HepG2 (cell line): ENCODE results near the gene FABP1. TPM values are rescaled to one million over a fixed set of nuclear protein-coding genes. Genes with fewer than 3 reads are reported as not detected.

ENCODE experiments used
- DMAP1 ChIP-seq: IDR thresholded peaks from 2 replicates; pipeline ENCODE4 v1.6.1; 2016
- HNF4G ChIP-seq, 2 experiments: sonication (generic) in 1 of 2; formaldehyde crosslinking in 1 of 2; IDR thresholded peaks; 2 replicates each; pipeline versions ENCODE4 v1.4.0 to v1.6.1; 2011 to 2020; ENCODE audit warnings: borderline replicate concordance in 2 of 2, low read depth in 2 of 2, mild to moderate bottlenecking in 2 of 2, low read length in 1 of 2, missing genetic modification reagents in 1 of 2, moderate library complexity in 1 of 2
- HOXD1 ChIP-seq: sonication (generic); formaldehyde crosslinking; IDR thresholded peaks from 2 replicates; pipeline ENCODE4 v1.5.0; 2020; ENCODE audit warnings: missing genetic modification reagents
- IRX3 ChIP-seq: sonication (generic); formaldehyde crosslinking; IDR thresholded peaks from 2 replicates; pipeline ENCODE4 v1.8.1; 2023; ENCODE audit warnings: mild to moderate bottlenecking, low read depth, missing genetic modification reagents, borderline replicate concordance
- KAT8 ChIP-seq: IDR thresholded peaks from 2 replicates; pipeline ENCODE4 v1.6.1; 2016; ENCODE audit warnings: missing genetic modification reagents, missing compliant biosample characterization
- KLF16 ChIP-seq, 2 experiments: sonication (generic) in 1 of 2; formaldehyde crosslinking in 1 of 2; IDR thresholded peaks; 2 replicates each; pipeline versions ENCODE4 v1.6.1 to v1.8.0; 2016 to 2023; ENCODE audit warnings: missing genetic modification reagents in 2 of 2, missing compliant biosample characterization in 1 of 2
- KLF6 ChIP-seq: IDR thresholded peaks from 2 replicates; pipeline ENCODE4 v1.8.0; 2016; ENCODE audit warnings: missing biosample characterization, missing genetic modification reagents
- MTA3 ChIP-seq: sonication (generic); formaldehyde crosslinking; IDR thresholded peaks from 2 replicates; pipeline ENCODE4 v1.4.0; 2020; ENCODE audit warnings: missing genetic modification reagents
- NR1H2 ChIP-seq: sonication (generic); formaldehyde crosslinking; IDR thresholded peaks from 2 replicates; pipeline ENCODE4 v1.8.1; 2022; ENCODE audit warnings: low read depth, missing genetic modification reagents, borderline replicate concordance
- NR2F1 ChIP-seq, 2 experiments: fragments of 450-650 bp in 1 of 2; formaldehyde crosslinking in 1 of 2; IDR thresholded peaks; 2 replicates each; pipeline versions ENCODE4 v1.5.0 to v1.6.1; 2016 to 2020; ENCODE audit warnings: mild to moderate bottlenecking in 1 of 2, missing compliant biosample characterization in 1 of 2, missing genetic modification reagents in 1 of 2, moderate library complexity in 1 of 2
- PAWR ChIP-seq: sonication (generic); formaldehyde crosslinking; IDR thresholded peaks from 2 replicates; pipeline ENCODE4 v1.4.0; 2020; ENCODE audit warnings: missing genetic modification reagents, mild to moderate bottlenecking, borderline replicate concordance
- RBFOX2 ChIP-seq: fragments of 200-400 bp; formaldehyde crosslinking; IDR thresholded peaks from 2 replicates; pipeline ENCODE4 v1.6.1; 2017; ENCODE audit warnings: low read depth, mild to moderate bottlenecking, low read length
- SMAD9 ChIP-seq: sonication (generic); formaldehyde crosslinking; IDR thresholded peaks from 2 replicates; pipeline ENCODE4 v1.5.1; 2020; ENCODE audit warnings: mild to moderate bottlenecking, missing genetic modification reagents
- SP140L ChIP-seq: sonication (generic); formaldehyde crosslinking; IDR thresholded peaks from 2 replicates; pipeline ENCODE4 v1.4.0; 2020; ENCODE audit warnings: missing genetic modification reagents, borderline replicate concordance
- XBP1 ChIP-seq: sonication (generic); formaldehyde crosslinking; IDR thresholded peaks from 2 replicates; pipeline ENCODE4 v1.5.0; 2020; ENCODE audit warnings: missing genetic modification reagents
- ZBTB3 ChIP-seq: sonication (generic); formaldehyde crosslinking; IDR thresholded peaks from 2 replicates; pipeline ENCODE4 v1.4.0; 2020; ENCODE audit warnings: low read depth, mild to moderate bottlenecking, moderate library complexity, missing genetic modification reagents, borderline replicate concordance
- ZFP1 ChIP-seq: IDR thresholded peaks from 2 replicates; pipeline ENCODE4 v1.6.1; 2016
- ZNF205 ChIP-seq: IDR thresholded peaks from 2 replicates; pipeline ENCODE4 v1.6.1; 2018; ENCODE audit warnings: missing biosample characterization, missing genetic modification reagents
- ZNF317 ChIP-seq: sonication (generic); formaldehyde crosslinking; IDR thresholded peaks from 2 replicates; pipeline ENCODE4 v1.5.0; 2020; ENCODE audit warnings: mild to moderate bottlenecking, missing genetic modification reagents
- ZNF562 ChIP-seq: sonication (generic); formaldehyde crosslinking; IDR thresholded peaks from 2 replicates; pipeline ENCODE4 v1.8.0; 2022; ENCODE audit warnings: missing genetic modification reagents, borderline replicate concordance
- ZNF589 ChIP-seq: sonication (generic); formaldehyde crosslinking; conservative IDR thresholded peaks from 2 replicates; pipeline ENCODE4 v1.8.0; 2022; ENCODE audit warnings: mild to moderate bottlenecking, moderate library complexity, missing genetic modification reagents
- ZNF598 ChIP-seq: sonication (generic); formaldehyde crosslinking; IDR thresholded peaks from 2 replicates; pipeline ENCODE4 v1.5.1; 2020; ENCODE audit warnings: mild to moderate bottlenecking, missing genetic modification reagents, borderline replicate concordance
- ZNF670 ChIP-seq: sonication (generic); formaldehyde crosslinking; IDR thresholded peaks from 2 replicates; pipeline ENCODE4 v1.8.0; 2022; ENCODE audit warnings: mild to moderate bottlenecking, missing genetic modification reagents, borderline replicate concordance
- ZNF773 ChIP-seq: sonication (generic); formaldehyde crosslinking; IDR thresholded peaks from 2 replicates; pipeline ENCODE4 v1.4.0; 2020; ENCODE audit warnings: missing genetic modification reagents, borderline replicate concordance
- ZNF83 ChIP-seq: sonication (generic); formaldehyde crosslinking; IDR thresholded peaks from 2 replicates; pipeline ENCODE4 v1.4.0; 2020; ENCODE audit warnings: missing genetic modification reagents, mild to moderate bottlenecking, borderline replicate concordance
- polyA plus RNA-seq, 8 experiments: library from polyadenylated mRNA; depleted of rRNA in 3 of 8; stranded (reverse) in 7 of 8; unstranded in 1 of 8; fragments of >200 nt; fragmentation: Illumina TruSeq in 4 of 8; extraction: Trizol in 4 of 8; gene quantifications; 2 replicates each; pipeline versions ENCODE4 v1.2.1 to v1.2.3, GENCODE V29; 2011 to 2016; ENCODE audit warnings: low read depth in 4 of 8, missing spikeins in 1 of 8, mixed read lengths in 1 of 8; ENCODE audit not compliant: insufficient read depth in 1 of 8
- total RNA-seq, 5 experiments: library from RNA; depleted of rRNA; stranded (reverse); fragments of >200 nt; fragmentation: Illumina TruSeq; extraction: Trizol; gene quantifications; 2 replicates each; pipeline ENCODE4 v1.2.3, GENCODE V29; 2016; ENCODE audit warnings: low read depth in 1 of 5
- TF ChIP-seq, protein P1 (sequence below): sonication (generic); formaldehyde crosslinking; IDR thresholded peaks from 2 replicates; pipeline ENCODE4 v1.4.0; 2020; ENCODE audit warnings: missing genetic modification reagents
- TF ChIP-seq, protein P2 (sequence below): IDR thresholded peaks from 2 replicates; pipeline ENCODE4 v1.6.1; 2012; ENCODE audit warnings: inconsistent platforms

Gene FABP1
- total and polyA plus RNA-seq, 2 of the 13 experiments (the other 11 are each of a cell fraction or from before 2014, with no cell fraction given) = 644 to 1,608 TPM

DNA sequence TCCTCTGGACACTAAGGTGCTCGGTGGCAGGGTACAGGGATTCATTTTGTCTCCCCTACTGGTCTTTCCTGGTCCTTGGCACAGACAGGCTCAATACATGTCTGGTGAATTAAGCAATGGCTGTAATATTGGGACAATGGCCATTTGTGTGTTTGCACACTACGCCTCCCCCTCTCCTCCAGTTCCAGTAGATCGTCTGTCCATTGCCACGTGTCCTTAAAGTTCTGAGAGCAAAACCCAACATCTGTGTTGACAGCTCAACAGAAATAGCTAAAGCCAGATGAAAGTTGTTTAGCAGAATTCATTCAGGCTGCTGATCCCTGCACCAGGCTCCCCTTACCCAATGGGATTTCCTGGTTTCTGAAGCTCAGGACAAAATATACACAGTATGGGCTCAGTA lies 9.0 kb upstream of the FABP1 start (continued):
- TF ChIP-seq ZNF598 (CRISPR knock-in tag) = no peak
- TF ChIP-seq XBP1 (CRISPR knock-in tag) = 0 out of 2 replicates have a peak, but pooled peaks have one; percentile 17
- no peak for TF ChIP-seq HNF4G (IDR thresholded peaks at IDR 0.05; ENCODE audit: borderline replicate concordance, low read depth, low read length)
- TF ChIP-seq HNF4G (CRISPR knock-in tag; IDR thresholded peaks at IDR 0.05; ENCODE audit: borderline replicate concordance, low read depth) = no peak
- no peak for TF ChIP-seq ZNF317 (CRISPR knock-in tag)
- TF ChIP-seq, protein P1, sequence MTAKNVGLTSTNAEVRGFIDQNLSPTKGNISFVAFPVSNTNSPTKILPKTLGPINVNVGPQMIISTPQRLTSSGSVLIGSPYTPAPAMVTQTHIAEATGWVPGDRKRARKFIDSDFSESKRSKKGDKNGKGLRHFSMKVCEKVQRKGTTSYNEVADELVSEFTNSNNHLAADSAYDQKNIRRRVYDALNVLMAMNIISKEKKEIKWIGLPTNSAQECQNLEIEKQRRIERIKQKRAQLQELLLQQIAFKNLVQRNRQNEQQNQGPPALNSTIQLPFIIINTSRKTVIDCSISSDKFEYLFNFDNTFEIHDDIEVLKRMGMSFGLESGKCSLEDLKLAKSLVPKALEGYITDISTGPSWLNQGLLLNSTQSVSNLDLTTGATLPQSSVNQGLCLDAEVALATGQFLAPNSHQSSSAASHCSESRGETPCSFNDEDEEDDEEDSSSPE = 0 out of 2 replicates have a peak, but pooled peaks have one; percentile 42
- TF ChIP-seq HOXD1 (CRISPR knock-in tag) = 0 out of 2 replicates have a peak, but pooled peaks have one; percentile 12
- no peak for TF ChIP-seq ZBTB3 (CRISPR knock-in tag)
- 0 out of 2 replicates have a peak, but pooled peaks have one; percentile 16 for TF ChIP-seq KLF6 (CRISPR knock-in tag)
- no peak for TF ChIP-seq ZFP1 (CRISPR knock-in tag)
- TF ChIP-seq ZNF589 (CRISPR knock-in tag) = no peak
- TF ChIP-seq IRX3 (CRISPR knock-in tag) = no peak
- TF ChIP-seq NR1H2 = no peak
- peak; percentile 48; the same call in 1 of the 2 replicates for TF ChIP-seq ZNF205 (CRISPR knock-in tag)
- TF ChIP-seq PAWR (CRISPR knock-in tag) = no peak
- TF ChIP-seq, protein P2, sequence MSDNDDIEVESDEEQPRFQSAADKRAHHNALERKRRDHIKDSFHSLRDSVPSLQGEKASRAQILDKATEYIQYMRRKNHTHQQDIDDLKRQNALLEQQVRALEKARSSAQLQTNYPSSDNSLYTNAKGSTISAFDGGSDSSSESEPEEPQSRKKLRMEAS = peak; percentile 95
- TF ChIP-seq KLF16 (CRISPR knock-in tag; IDR thresholded peaks at IDR 0.05) = no peak
- peak; percentile 55 for TF ChIP-seq KAT8 (CRISPR knock-in tag)
- peak; percentile 74 for TF ChIP-seq DMAP1 (CRISPR knock-in tag)
- TF ChIP-seq ZNF83 = no peak
- TF ChIP-seq NR2F1 (CRISPR knock-in tag; IDR thresholded peaks at IDR 0.05) = no peak
- no peak for TF ChIP-seq ZNF670 (CRISPR knock-in tag)
- TF ChIP-seq SMAD9 (CRISPR knock-in tag) = no peak
- TF ChIP-seq SP140L (CRISPR knock-in tag) = no peak
- no peak for TF ChIP-seq RBFOX2
- no peak for TF ChIP-seq ZNF773 (CRISPR knock-in tag)
- no peak for TF ChIP-seq ZNF562 (CRISPR knock-in tag)
- TF ChIP-seq MTA3 (CRISPR knock-in tag) = no peak
